Measurements from ENCODE around the gene ANO9.

GRCh38 chr11:433111-433510 is 8.7 kb downstream of the ANO9 start:
- TF ChIP-seq CTCF (IDR thresholded peaks at IDR 0.05) (no peak), POLR2AphosphoS5 (IDR thresholded peaks at IDR 0.05) (no peak)

All from breast epithelium (tissue), 3 donors.